Breast epithelium (tissue), 3 donors: Measurements from ENCODE around the gene ZNF653.

ENCODE experiments used
- POLR2AphosphoS5 ChIP-seq, 3 donors: sonication (generic); formaldehyde crosslinking; IDR thresholded peaks; one replicate each; pipeline ENCODE4 v1.6.1; 2017; ENCODE audit warnings: antibody characterized with exemption in 3 of 3
- TF ChIP-seq, protein P1 (sequence below), 3 donors: fragments of 450-650 bp; IDR thresholded peaks; one replicate each; pipeline ENCODE4 v1.5.1; 2016 to 2017; ENCODE audit warnings: antibody characterized with exemption in 3 of 3, mild to moderate bottlenecking in 3 of 3, moderate library complexity in 3 of 3

DNA sequence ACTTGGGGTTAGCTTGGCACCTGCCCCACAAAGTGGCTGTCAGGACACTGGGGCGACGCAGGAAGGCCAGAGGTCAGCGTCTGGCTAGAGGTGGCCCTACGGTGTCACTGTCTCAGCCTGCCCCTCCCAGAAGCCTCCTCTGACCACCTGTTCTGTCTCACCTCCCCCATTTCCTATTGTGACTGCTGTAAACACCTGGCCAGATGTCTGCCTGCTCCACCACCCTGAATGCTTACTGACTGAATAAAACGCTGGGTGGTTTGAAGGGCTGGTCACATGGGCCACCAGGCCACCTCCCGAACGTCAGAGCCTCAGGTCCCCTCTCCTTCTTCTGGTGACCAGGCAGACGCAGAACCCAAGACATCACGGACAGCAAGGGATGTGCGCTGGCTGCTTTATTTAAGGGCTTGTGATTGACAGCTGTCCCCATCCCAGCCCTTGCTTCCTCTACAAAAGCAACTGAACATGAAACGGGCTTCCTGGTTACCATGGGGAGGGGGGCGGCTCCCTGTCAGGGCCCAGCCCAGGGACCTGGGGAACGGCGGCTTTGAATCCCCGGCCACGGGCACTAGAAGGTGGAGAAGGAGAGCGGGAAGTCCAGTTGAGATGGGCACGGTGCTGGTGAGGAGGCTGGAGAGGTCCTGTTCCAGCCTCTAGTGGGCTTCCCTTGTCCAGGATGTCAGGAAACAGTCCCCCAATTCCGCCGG, 47.2 kb upstream of the ZNF653 start:
- TF ChIP-seq, protein P1, sequence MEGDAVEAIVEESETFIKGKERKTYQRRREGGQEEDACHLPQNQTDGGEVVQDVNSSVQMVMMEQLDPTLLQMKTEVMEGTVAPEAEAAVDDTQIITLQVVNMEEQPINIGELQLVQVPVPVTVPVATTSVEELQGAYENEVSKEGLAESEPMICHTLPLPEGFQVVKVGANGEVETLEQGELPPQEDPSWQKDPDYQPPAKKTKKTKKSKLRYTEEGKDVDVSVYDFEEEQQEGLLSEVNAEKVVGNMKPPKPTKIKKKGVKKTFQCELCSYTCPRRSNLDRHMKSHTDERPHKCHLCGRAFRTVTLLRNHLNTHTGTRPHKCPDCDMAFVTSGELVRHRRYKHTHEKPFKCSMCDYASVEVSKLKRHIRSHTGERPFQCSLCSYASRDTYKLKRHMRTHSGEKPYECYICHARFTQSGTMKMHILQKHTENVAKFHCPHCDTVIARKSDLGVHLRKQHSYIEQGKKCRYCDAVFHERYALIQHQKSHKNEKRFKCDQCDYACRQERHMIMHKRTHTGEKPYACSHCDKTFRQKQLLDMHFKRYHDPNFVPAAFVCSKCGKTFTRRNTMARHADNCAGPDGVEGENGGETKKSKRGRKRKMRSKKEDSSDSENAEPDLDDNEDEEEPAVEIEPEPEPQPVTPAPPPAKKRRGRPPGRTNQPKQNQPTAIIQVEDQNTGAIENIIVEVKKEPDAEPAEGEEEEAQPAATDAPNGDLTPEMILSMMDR (IDR thresholded peaks at IDR 0.05), result no peak
- no peak for TF ChIP-seq POLR2AphosphoS5 (IDR thresholded peaks at IDR 0.05)
